Measurements from ENCODE around the gene CPLX4. TPM values are rescaled to one million over a fixed set of nuclear protein-coding genes. Genes with fewer than 3 reads are reported as not detected.

Gene CPLX4
- total RNA-seq, 1 experiment from 2014 or later = not detected

DNA sequence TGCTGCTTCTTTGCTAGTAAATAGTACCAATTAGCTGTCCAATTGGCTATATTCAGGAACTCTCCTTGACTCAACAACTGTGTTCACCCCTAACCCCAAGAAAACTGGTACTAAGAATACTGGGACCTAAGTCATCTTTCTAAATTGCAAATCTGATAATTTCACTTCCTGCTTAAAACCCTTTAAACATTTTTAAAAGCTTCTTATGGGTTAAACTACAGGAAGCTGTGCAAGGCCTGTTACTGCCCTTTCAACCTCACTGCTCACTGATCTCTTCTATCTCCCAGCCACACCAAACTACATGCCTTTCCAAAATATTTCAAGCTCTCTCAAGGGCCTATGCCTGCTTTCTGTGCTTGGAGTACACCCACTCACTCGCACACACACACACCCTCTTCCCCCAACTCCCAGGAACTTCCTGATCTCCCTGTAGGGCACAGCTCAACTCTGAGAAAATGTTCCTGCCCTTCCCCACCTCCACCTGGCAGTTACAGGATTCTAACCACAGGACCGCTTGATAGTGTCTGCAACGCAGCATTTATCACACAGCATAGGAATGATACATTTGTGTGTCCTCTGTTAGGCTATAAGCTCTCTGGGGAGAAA is 33.9 kb upstream of the CPLX4 start:
- no TSS peak for BruUV-seq (replicated peaks)
- TF ChIP-seq CTCF (IDR thresholded peaks at IDR 0.05; ENCODE audit: unreplicated experiment) = no peak
- H3K36me3 Mint-ChIP-seq (ENCODE audit: insufficient read depth, unreplicated experiment) = peaks cover 46% of the 10 kb centered on the region
- intact Hi-C loops (cut with micrococcal nuclease; ENCODE audit: unreplicated experiment) = no loop called here
- H3K4me1 Mint-ChIP-seq (ENCODE audit: low read depth, unreplicated experiment) = peaks cover 20% of the 10 kb centered on the region
- no peaks in the 10 kb centered on the region for H3K27me3 Mint-ChIP-seq (ENCODE audit: unreplicated experiment)
- no peaks in the 10 kb centered on the region for H3K9me3 Mint-ChIP-seq (ENCODE audit: low read depth, unreplicated experiment)
- CTCF ChIA-PET = no interaction called here
- no peak for DNase-seq
- no peak overlapping the region for H3K4me3 Mint-ChIP-seq (ENCODE audit: low read depth, unreplicated experiment)
- H3K27ac Mint-ChIP-seq (ENCODE audit: unreplicated experiment) = no peak overlapping the region

GRCh38 chr18:59345556-59345955 is 27.1 kb upstream of the CPLX4 start:
- intact Hi-C loops (cut with micrococcal nuclease; ENCODE audit: unreplicated experiment) = no loop called here
- BruUV-seq (replicated peaks) = no TSS peak
- CTCF ChIA-PET = interaction anchor here (1.0 kb wide), 1 partner anchor 10 kb away, joined by 6 read pairs; no protein-coding TSS in a partner anchor
- DNase-seq = no peak
- H3K4me3 Mint-ChIP-seq (ENCODE audit: low read depth, unreplicated experiment) = no peak overlapping the region
- H3K27me3 Mint-ChIP-seq (ENCODE audit: unreplicated experiment) = no peaks in the 10 kb centered on the region
- no peak overlapping the region for H3K27ac Mint-ChIP-seq (ENCODE audit: unreplicated experiment)
- H3K9me3 Mint-ChIP-seq (ENCODE audit: low read depth, unreplicated experiment) = no peaks in the 10 kb centered on the region
- peaks cover 67% of the 10 kb centered on the region for H3K36me3 Mint-ChIP-seq (ENCODE audit: insufficient read depth, unreplicated experiment)
- no peak for TF ChIP-seq CTCF (IDR thresholded peaks at IDR 0.05; ENCODE audit: unreplicated experiment)
- H3K4me1 Mint-ChIP-seq (ENCODE audit: low read depth, unreplicated experiment) = peaks cover 53% of the 10 kb centered on the region

GRCh38 chr18:59344996-59345395 is 26.5 kb upstream of the CPLX4 start:
- TF ChIP-seq CTCF (IDR thresholded peaks at IDR 0.05; ENCODE audit: unreplicated experiment) = no peak
- CTCF ChIA-PET = interaction anchor here (1.0 kb wide), 1 partner anchor 11 kb away, joined by 6 read pairs; no protein-coding TSS in a partner anchor
- no peak for DNase-seq
- intact Hi-C loops (cut with micrococcal nuclease; ENCODE audit: unreplicated experiment) = no loop called here
- no TSS peak for BruUV-seq (replicated peaks)
- Mint-ChIP-seq H3K27me3 (ENCODE audit: unreplicated experiment) (no peaks in the 10 kb centered on the region), H3K27ac (ENCODE audit: unreplicated experiment) (no peak overlapping the region), H3K36me3 (ENCODE audit: insufficient read depth, unreplicated experiment) (peaks cover 69% of the 10 kb centered on the region), H3K4me3 (ENCODE audit: low read depth, unreplicated experiment) (no peak overlapping the region), H3K9me3 (ENCODE audit: low read depth, unreplicated experiment) (no peaks in the 10 kb centered on the region), H3K4me1 (ENCODE audit: low read depth, unreplicated experiment) (peaks cover 55% of the 10 kb centered on the region)

- BruUV-seq (replicated peaks) = no TSS peak
- H3K27ac Mint-ChIP-seq (ENCODE audit: unreplicated experiment) = no peak overlapping the region
- CTCF ChIA-PET = no interaction called here
- intact Hi-C loops (cut with micrococcal nuclease; ENCODE audit: unreplicated experiment) = no loop called here
- no peak for TF ChIP-seq CTCF (IDR thresholded peaks at IDR 0.05; ENCODE audit: unreplicated experiment)
- DNase-seq = no peak
- H3K9me3 Mint-ChIP-seq (ENCODE audit: low read depth, unreplicated experiment) = no peaks in the 10 kb centered on the region
- H3K4me1 Mint-ChIP-seq (ENCODE audit: low read depth, unreplicated experiment) = peaks cover 55% of the 10 kb centered on the region
- H3K27me3 Mint-ChIP-seq (ENCODE audit: unreplicated experiment) = no peaks in the 10 kb centered on the region
- H3K4me3 Mint-ChIP-seq (ENCODE audit: low read depth, unreplicated experiment) = no peak overlapping the region
- peaks cover 65% of the 10 kb centered on the region for H3K36me3 Mint-ChIP-seq (ENCODE audit: insufficient read depth, unreplicated experiment)
Observed at GRCh38 chr18:59343926-59344325, 25.5 kb upstream of the CPLX4 start.

Measured in Calu3 (cell line).